PC-3 (cell line): Measurements from ENCODE around the gene ARID5B. TPM values are rescaled to one million over a fixed set of nuclear protein-coding genes. Genes with fewer than 3 reads are reported as not detected.

ENCODE experiments used
- ATAC-seq: fragments of 200-7000 bp; cut with Tn5 transposase; 2 replicates; pipeline ENCODE4 v1.9.1; 2020; ENCODE audit warnings: mild to moderate bottlenecking, moderate library complexity
- BruUV-seq: library from RNA; stranded (reverse); fragments of 400-500 nt; replicated peaks from 2 replicates; lab custom pipeline; 2021; lab: Mats Ljungman, UMichigan
- CTCF ChIA-PET: fragments of 300-600 bp; sonication (Branson Sonifier 250); formaldehyde crosslinking; loops from one replicate; lab custom pipeline; 2022; ENCODE audit warnings: antibody characterized with exemption; lab: Charles Lee
- POLR2A ChIA-PET: fragments of 300-600 bp; sonication (Branson Sonifier 250); formaldehyde crosslinking; loops from one replicate; lab custom pipeline; 2022; ENCODE audit warnings: antibody characterized with exemption; ENCODE audit not compliant: unreplicated experiment; lab: Charles Lee
- DNase-seq: peaks from one replicate; pipeline ENCODE4 v3.0.0-alpha.2; 2015
- H2AFZ ChIP-seq: fragments of 300-600 bp; sonication (generic); 2 replicates; pipeline ENCODE4 v1.6.0; 2016; ENCODE audit warnings: antibody characterized with exemption, low read length
- H3F3A ChIP-seq: fragments of 300-600 bp; sonication (generic); one replicate; pipeline ENCODE4 v1.6.0; 2017; ENCODE audit warnings: antibody characterized with exemption, low read length, control low read depth, mild to moderate bottlenecking; ENCODE audit not compliant: unreplicated experiment
- H3K27ac ChIP-seq: fragments of 300-600 bp; sonication (generic); 2 replicates; pipeline ENCODE4 v1.5.1; 2016; ENCODE audit warnings: mild to moderate bottlenecking, low read length
- H3K27me3 ChIP-seq: fragments of 300-600 bp; sonication (generic); 2 replicates; pipeline ENCODE4 v1.6.1; 2016; ENCODE audit warnings: low read length, mixed read lengths
- H3K36me3 ChIP-seq: fragments of 300-600 bp; sonication (generic); 2 replicates; pipeline ENCODE4 v1.6.1; 2016; ENCODE audit warnings: low read depth, mixed run types, low read length, mixed read lengths
- H3K4me1 ChIP-seq: fragments of 300-600 bp; sonication (generic); 2 replicates; pipeline ENCODE4 v1.5.1; 2016; ENCODE audit warnings: low read length; ENCODE audit not compliant: insufficient read depth
- H3K4me2 ChIP-seq: fragments of 300-600 bp; sonication (generic); 2 replicates; pipeline ENCODE4 v1.6.0; 2016; ENCODE audit warnings: low read length
- H3K4me3 ChIP-seq: fragments of 300-600 bp; sonication (generic); 2 replicates; pipeline ENCODE4 v1.5.1; 2016; ENCODE audit warnings: mild to moderate bottlenecking, low read length, mixed read lengths
- H3K79me2 ChIP-seq: fragments of 300-600 bp; sonication (generic); 2 replicates; pipeline ENCODE4 v1.6.1; 2017; ENCODE audit warnings: low read length, mixed read lengths
- H3K9ac ChIP-seq: fragments of 300-600 bp; sonication (generic); 2 replicates; pipeline ENCODE4 v1.6.0; 2016; ENCODE audit warnings: mild to moderate bottlenecking, low read length
- H3K9me2 ChIP-seq: fragments of 300-600 bp; sonication (generic); replicated peaks from 2 replicates; pipeline ENCODE4 v1.6.1; 2016; ENCODE audit warnings: mixed run types, low read length, mixed read lengths
- H3K9me3 ChIP-seq: fragments of 300-600 bp; sonication (generic); 2 replicates; pipeline ENCODE4 v1.6.1; 2016; ENCODE audit warnings: low read length, mixed read lengths
- H4K20me1 ChIP-seq: fragments of 300-600 bp; sonication (generic); 2 replicates; pipeline ENCODE4 v1.6.1; 2016; ENCODE audit warnings: low read length, mixed read lengths
- EZH2 ChIP-seq: fragments of 300-600 bp; sonication (generic); IDR thresholded peaks from one replicate; pipeline ENCODE4 v1.6.1; 2017; ENCODE audit warnings: antibody characterized with exemption, mild to moderate bottlenecking, low read length; ENCODE audit not compliant: unreplicated experiment
- EZH2phosphoT487 ChIP-seq: fragments of 300-600 bp; sonication (generic); IDR thresholded peaks from 2 replicates; pipeline ENCODE4 v1.6.1; 2018; ENCODE audit warnings: mild to moderate bottlenecking, antibody characterized with exemption, low read length, borderline replicate concordance
- intact Hi-C: fragments of 100-400 bp; cut with micrococcal nuclease; formaldehyde crosslinking; loops from 2 replicates; pipeline ENCODE4 v1.9.0; 2023
- total RNA-seq: library from RNA; depleted of rRNA; stranded (reverse); fragments of >200 nt; gene quantifications from 2 replicates; pipeline ENCODE4 v1.2.3, GENCODE V29; 2014
- TF ChIP-seq, protein P1 (sequence below): fragments of 300-600 bp; sonication (generic); conservative IDR thresholded peaks from 2 replicates; pipeline ENCODE4 v1.5.1; 2017; ENCODE audit warnings: antibody characterized with exemption, low read depth, mild to moderate bottlenecking, low read length

ARID5B gene
- total RNA-seq, 1 experiment from 2014 or later: 26.4 TPM

- intact Hi-C loops: no loop called here
- ChIA-PET CTCF (interaction anchor here (0.6 kb wide), 2 partner anchors 118 to 314 kb away, joined by 3 to 4 read pairs; no protein-coding TSS in a partner anchor), POLR2A (interaction anchor here (0.7 kb wide), 1 partner anchor 888 kb away, joined by 3 read pairs; no protein-coding TSS in a partner anchor)
- H3F3A ChIP-seq: no peaks in the 10 kb centered on the region
- BruUV-seq: no TSS peak
- H3K79me2 ChIP-seq: peaks cover 41% of the 10 kb centered on the region
- H3K4me2 ChIP-seq: no peak overlapping the region
- no peaks in the 10 kb centered on the region for H4K20me1 ChIP-seq
- H3K36me3 ChIP-seq: peaks cover 39% of the 10 kb centered on the region
- H3K4me1 ChIP-seq: peaks cover 36% of the 10 kb centered on the region
- H2AFZ ChIP-seq: no peak overlapping the region
- TF ChIP-seq EZH2phosphoT487 (no peak), EZH2 (no peak)
- TF ChIP-seq, protein P1, sequence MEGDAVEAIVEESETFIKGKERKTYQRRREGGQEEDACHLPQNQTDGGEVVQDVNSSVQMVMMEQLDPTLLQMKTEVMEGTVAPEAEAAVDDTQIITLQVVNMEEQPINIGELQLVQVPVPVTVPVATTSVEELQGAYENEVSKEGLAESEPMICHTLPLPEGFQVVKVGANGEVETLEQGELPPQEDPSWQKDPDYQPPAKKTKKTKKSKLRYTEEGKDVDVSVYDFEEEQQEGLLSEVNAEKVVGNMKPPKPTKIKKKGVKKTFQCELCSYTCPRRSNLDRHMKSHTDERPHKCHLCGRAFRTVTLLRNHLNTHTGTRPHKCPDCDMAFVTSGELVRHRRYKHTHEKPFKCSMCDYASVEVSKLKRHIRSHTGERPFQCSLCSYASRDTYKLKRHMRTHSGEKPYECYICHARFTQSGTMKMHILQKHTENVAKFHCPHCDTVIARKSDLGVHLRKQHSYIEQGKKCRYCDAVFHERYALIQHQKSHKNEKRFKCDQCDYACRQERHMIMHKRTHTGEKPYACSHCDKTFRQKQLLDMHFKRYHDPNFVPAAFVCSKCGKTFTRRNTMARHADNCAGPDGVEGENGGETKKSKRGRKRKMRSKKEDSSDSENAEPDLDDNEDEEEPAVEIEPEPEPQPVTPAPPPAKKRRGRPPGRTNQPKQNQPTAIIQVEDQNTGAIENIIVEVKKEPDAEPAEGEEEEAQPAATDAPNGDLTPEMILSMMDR: no peak
- no peaks in the 10 kb centered on the region for H3K9me3 ChIP-seq
- H3K9ac ChIP-seq: no peak overlapping the region
- no peak for DNase-seq
- H3K27me3 ChIP-seq: no peaks in the 10 kb centered on the region
- ATAC-seq: no peak
- no peak overlapping the region for H3K4me3 ChIP-seq
- no peak overlapping the region for H3K27ac ChIP-seq
- no peaks in the 10 kb centered on the region for H3K9me2 ChIP-seq
Observed at GRCh38 chr10:62054408-62054807, 152.9 kb downstream of the ARID5B start.

DNA sequence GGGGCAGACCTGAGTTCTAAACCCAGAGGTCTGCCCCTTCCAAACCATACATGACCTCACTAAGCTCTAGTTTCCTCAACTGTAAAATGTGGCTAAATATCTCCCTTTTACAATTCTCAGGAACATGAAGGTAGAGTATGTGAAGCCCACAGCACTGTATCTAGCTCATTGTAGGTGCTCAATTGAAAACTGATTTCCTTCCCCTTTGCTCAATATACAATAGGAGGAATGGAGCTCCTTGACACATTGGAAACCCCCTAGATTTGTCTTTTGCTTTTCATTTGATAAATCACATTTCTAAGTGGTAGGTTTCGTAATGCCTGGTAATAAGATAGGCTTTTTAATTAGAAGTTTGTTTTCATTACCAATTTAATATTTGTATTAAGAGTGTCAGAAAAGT is 153.3 kb downstream of the ARID5B start:
- no peaks in the 10 kb centered on the region for H4K20me1 ChIP-seq
- TF ChIP-seq EZH2: no peak
- TF ChIP-seq EZH2phosphoT487: no peak
- TF ChIP-seq, protein P1: no peak
- ChIA-PET CTCF (interaction anchor here (0.6 kb wide), 2 partner anchors 118 to 313 kb away, joined by 3 to 4 read pairs; no protein-coding TSS in a partner anchor), POLR2A (no interaction called here)
- peaks cover 37% of the 10 kb centered on the region for H3K79me2 ChIP-seq
- H2AFZ ChIP-seq: no peak overlapping the region
- ATAC-seq: no peak
- H3K9me3 ChIP-seq: no peaks in the 10 kb centered on the region
- H3K9me2 ChIP-seq: no peaks in the 10 kb centered on the region
- peaks cover 32% of the 10 kb centered on the region for H3K4me1 ChIP-seq
- no peaks in the 10 kb centered on the region for H3F3A ChIP-seq
- intact Hi-C loops: no loop called here
- no TSS peak for BruUV-seq
- peaks cover 43% of the 10 kb centered on the region for H3K36me3 ChIP-seq
- H3K9ac ChIP-seq: no peak overlapping the region
- no peaks in the 10 kb centered on the region for H3K27me3 ChIP-seq
- H3K4me2 ChIP-seq: no peak overlapping the region
- H3K4me3 ChIP-seq: no peak overlapping the region
- H3K27ac ChIP-seq: no peak overlapping the region
- no peak for DNase-seq

DNA sequence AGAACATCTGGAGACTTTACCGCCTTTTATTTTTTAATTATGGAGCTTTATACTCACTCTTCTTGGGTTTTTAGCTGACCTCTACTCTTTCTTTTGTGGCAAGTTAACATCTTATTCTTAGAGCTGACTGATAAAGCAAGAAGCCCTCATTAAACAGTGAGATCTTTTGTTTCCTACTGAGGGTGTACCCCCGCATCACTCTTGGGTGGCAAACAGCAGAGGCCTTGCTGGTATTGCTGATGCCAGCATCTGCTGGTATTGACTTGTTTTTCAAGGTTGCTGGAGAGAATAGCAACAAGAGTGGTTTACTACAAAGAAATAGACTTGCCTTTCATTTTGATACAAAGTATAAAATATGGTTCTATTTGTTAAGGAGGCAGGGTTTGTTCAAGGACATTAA is 154.7 kb downstream of the ARID5B start:
- H3K79me2 ChIP-seq: peaks cover 26% of the 10 kb centered on the region
- H3K36me3 ChIP-seq: peaks cover 55% of the 10 kb centered on the region
- peaks cover 19% of the 10 kb centered on the region for H3K4me1 ChIP-seq
- no peak overlapping the region for H3K4me3 ChIP-seq
- ChIA-PET POLR2A (no interaction called here), CTCF (no interaction called here)
- DNase-seq (no peak), ATAC-seq (no peak)
- intact Hi-C loops: no loop called here
- no peak overlapping the region for H2AFZ ChIP-seq
- no peaks in the 10 kb centered on the region for H3F3A ChIP-seq
- no peaks in the 10 kb centered on the region for H3K9me2 ChIP-seq
- no peaks in the 10 kb centered on the region for H3K27me3 ChIP-seq
- no peak overlapping the region for H3K27ac ChIP-seq
- BruUV-seq: no TSS peak
- no peak overlapping the region for H3K9ac ChIP-seq
- H4K20me1 ChIP-seq: no peaks in the 10 kb centered on the region
- TF ChIP-seq, protein P1: no peak
- no peak for TF ChIP-seq EZH2phosphoT487
- no peak for TF ChIP-seq EZH2
- H3K4me2 ChIP-seq: no peak overlapping the region
- H3K9me3 ChIP-seq: no peaks in the 10 kb centered on the region
